Epithelial cell of esophagus (primary cell): ENCODE data around the gene AUP1.
A peak's percentile ranks its signal among the peaks of the same experiment; 100 is the strongest.
"Not testable (repeated sequence)": the region's sequence is repeated elsewhere in the genome, so short reads cannot be mapped to it uniquely, and the experiment has no call there.

Experiments used
- DNase-seq: peaks from one replicate; pipeline ENCODE4 v3.0.0; 2010; ENCODE audit warnings: low read depth
- H3K4me3 ChIP-seq: 2 replicates; pipeline ENCODE4 v1.5.1; 2011; ENCODE audit warnings: mild to moderate bottlenecking, low read length, control low read depth
- TF ChIP-seq, protein P1 (sequence below): IDR thresholded peaks from 2 replicates; pipeline ENCODE4 v1.5.1; 2011; ENCODE audit warnings: low read depth, mild to moderate bottlenecking, low read length, control low read depth, inconsistent platforms; ENCODE audit not compliant: insufficient read depth; ENCODE audit errors: missing control alignments

Gene AUP1

DNA sequence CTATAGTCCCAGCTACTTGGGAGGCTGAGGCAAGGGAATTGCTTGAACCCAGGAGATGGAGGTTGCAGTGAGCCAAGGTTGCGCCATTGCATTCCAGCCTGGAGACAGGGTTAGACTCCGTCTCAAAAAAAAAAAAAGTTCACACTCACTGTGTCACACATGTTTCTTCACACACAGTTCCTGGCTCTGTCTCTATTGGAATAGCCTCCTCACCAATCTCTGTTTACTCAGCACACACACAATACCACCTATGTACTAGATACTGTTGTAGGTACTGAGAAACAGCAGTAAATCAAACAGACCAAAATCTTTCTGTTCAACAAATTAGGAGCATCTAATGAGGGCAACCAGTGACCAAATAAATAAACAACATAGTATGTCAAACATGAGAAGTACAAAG is 43.4 kb downstream of the AUP1 start:
- TF ChIP-seq, protein P1, sequence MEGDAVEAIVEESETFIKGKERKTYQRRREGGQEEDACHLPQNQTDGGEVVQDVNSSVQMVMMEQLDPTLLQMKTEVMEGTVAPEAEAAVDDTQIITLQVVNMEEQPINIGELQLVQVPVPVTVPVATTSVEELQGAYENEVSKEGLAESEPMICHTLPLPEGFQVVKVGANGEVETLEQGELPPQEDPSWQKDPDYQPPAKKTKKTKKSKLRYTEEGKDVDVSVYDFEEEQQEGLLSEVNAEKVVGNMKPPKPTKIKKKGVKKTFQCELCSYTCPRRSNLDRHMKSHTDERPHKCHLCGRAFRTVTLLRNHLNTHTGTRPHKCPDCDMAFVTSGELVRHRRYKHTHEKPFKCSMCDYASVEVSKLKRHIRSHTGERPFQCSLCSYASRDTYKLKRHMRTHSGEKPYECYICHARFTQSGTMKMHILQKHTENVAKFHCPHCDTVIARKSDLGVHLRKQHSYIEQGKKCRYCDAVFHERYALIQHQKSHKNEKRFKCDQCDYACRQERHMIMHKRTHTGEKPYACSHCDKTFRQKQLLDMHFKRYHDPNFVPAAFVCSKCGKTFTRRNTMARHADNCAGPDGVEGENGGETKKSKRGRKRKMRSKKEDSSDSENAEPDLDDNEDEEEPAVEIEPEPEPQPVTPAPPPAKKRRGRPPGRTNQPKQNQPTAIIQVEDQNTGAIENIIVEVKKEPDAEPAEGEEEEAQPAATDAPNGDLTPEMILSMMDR: no peak

DNA sequence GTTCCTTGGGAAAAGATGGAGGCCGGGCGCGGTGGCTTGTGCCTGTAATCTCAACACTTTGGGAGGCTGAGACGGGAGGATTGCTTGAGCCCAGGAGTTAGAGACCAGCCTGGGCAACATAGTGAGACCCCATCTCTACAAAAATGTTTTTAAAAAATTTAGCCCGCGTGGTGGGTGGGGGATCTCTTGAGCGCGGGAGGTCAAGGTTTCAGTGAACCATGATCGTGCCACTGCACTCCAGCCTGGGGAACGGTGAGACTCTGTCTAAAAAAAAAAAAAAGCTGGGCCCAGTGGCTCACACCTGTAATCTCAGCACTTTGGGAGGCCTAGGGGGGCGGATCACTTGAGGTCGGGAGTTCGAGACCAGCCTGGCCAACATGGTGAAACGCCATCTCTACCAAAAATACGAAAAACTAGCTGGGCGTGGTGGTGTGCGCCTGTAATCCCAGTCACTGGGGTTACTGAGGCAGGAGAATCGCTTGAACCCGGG is 45.8 kb downstream of the AUP1 start:
- peak overlapping the region; percentile 97 for H3K4me3 ChIP-seq
- DNase-seq: not testable (repeated sequence)

More for the DNA sequence above, 43.4 kb downstream of the AUP1 start:
- no peak overlapping the region for H3K4me3 ChIP-seq
- DNase-seq: no peak

DNA sequence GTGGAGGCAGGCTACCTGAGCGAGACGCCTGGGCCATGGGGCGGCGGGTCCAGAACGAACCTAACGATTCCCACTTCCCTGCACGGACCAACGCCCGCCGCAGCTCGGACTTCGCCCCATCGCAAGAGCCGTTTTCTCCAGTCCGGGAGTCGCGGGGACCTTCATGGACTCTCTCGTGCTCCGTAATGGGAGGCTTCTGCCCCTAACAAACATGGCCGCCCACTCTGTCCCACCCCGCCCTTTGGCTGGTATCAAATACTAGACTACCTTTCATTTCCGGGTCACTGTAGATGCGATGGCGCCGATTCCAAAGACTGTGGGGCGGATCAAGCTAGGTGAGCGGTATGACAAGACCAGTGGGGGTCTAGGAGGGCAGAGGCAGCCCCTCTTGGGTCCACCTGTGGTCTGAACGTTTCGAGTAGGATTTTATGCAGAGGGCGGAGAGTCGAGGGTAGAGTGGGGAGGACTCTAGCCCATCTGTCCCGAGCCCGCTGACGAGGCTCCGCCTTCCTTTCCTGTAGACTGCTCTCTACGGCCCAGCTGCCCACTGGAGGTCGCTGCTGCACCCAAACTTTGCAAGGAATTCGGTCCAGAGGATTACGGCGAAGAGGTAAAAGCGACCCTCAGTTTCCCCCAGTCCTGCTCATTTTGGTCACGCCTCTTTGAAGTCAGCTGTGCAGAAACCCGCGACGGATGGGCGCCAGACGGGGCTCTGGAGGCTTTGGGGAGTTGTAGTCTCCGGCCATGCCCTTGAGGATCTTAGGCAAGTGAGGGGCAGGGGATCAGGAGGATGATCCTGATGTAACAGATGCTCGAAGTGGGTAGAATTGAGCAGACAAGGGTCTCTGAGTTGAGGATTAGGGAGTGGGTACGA is 46.5 kb downstream of the AUP1 start, which contains the start of the genes CCDC142 and TTC31:
Gene CCDC142 (minus strand): TSS at position 198 of the 874 bp plus-strand sequence. CDS start 161 bp downstream, at position 37.
Gene TTC31 (plus strand): TSS at position 281 of the 874 bp plus-strand sequence. CDS start 15 bp downstream, at position 296.
- DNase-seq: peak; percentile 96
- peak within 1 kb of the TSS; percentile 97 for H3K4me3 ChIP-seq
- TF ChIP-seq, protein P1: peak; percentile 92

DNA sequence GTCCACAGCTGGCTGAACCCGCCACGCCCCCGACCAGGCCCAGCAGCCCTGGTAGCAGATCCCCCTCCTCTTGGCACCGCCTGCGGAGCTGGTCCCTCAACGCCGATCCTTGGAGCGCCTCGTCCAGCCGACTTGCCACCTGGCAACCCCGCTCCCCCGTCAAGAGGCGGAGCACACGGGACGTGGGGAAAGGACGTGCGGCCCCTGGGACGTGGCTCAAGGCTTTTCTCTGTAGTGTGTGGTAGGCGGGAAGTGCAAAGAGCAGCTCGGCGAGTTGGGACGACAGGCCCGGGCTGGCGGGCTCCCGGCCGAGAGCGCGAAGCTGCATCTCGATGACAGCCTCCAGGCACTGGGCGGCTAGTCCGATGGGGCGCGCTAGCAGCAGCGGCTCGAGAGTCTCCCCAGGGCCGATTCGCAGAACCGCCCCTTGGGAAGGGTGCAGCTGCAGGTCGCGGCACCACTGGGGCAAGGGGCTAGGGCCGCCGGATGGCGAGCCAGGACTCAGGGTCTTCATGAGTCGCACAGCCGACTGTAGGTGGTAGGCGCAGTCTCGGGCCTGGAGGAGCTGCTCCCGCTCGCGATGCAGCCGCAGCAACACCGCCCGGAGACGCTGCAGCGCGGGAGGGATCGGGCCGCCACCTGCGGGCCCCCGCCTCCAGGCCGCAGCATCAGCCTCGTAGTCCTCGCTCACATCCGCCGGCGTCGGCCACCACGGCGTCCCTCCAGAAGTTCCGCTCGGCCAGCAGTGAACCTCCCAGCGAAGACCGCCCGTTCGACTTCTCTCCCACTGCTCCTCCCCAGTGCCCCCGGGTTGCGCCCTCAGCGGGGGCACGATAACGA is 47.3 kb downstream of the AUP1 start:
- TF ChIP-seq, protein P1: no peak
- DNase-seq: peak; percentile 39
- peak overlapping the region; percentile 97 for H3K4me3 ChIP-seq

DNA sequence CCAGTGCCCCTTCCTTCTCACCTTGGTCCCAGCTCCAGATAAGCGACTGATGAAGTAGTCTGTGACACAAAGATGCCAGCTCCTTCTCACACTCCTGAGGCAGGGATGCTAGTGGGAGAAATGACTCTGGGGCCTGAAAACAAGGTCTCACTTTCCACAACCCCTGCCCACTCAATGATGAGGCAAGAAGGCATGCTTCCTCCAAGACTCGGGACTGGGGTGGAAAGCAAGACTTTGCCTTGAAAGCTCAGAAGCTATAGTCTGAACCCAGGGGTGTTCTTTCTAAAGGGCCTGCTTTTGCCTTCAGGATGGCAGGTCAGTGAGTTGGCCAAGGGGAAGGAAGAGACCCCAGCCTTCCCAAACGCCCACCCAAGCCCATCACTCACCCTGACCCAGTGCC is 48.1 kb downstream of the AUP1 start:
- TF ChIP-seq, protein P1: no peak
- peak overlapping the region; percentile 97 for H3K4me3 ChIP-seq
- DNase-seq: no peak
